Activated effector memory CD4-positive, alpha-beta T cell treated with anti-CD3 and anti-CD28 coated beads, Interleukin-2, amount 50 U/mL, for 16 hours (primary cell): Measurements from ENCODE around the gene PKD2.

Source experiments
- DNase-seq: peaks from one replicate; pipeline ENCODE4 v3.0.0-alpha.2; 2020

PKD2 gene

DNA sequence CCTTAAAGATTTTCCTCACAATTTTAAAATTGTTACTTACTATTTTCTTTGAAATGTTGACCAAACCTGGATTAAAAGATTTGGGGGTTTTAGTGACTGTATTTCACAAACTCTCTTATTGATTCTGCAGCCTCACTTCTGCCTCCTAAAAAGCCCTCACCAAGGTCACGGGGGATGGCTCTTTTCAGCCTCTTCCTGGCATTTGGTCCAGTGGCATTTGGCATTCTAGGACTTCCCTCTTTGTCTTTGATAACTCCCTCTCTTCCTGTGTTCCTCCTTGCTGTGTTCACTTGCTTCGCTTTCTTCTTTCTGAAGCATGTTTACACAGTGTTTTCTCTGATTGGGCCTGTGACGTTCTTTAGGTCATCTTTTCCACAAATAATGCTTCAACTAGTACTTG, 21.5 kb downstream of the PKD2 start:
- no peak for DNase-seq

DNA sequence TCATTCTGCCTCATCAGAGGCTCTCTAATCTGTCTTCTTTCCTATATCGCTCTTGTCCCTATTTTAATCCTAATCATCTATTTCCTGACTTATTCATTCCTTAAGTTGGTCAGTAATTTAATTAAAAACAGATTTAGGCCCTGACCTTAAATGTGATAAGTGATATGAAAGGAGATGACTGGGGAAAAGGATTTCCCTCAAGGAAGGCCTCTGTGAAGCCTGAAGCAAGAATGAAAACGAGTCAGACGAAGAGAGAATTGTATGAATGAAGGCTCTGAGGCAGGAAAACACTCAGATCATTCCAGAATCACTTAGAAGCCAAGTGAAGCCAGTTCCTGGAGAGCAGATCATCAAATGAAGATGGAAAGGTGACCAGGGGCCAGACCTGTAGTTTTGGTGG, 22.1 kb downstream of the PKD2 start:
- no peak for DNase-seq

DNA sequence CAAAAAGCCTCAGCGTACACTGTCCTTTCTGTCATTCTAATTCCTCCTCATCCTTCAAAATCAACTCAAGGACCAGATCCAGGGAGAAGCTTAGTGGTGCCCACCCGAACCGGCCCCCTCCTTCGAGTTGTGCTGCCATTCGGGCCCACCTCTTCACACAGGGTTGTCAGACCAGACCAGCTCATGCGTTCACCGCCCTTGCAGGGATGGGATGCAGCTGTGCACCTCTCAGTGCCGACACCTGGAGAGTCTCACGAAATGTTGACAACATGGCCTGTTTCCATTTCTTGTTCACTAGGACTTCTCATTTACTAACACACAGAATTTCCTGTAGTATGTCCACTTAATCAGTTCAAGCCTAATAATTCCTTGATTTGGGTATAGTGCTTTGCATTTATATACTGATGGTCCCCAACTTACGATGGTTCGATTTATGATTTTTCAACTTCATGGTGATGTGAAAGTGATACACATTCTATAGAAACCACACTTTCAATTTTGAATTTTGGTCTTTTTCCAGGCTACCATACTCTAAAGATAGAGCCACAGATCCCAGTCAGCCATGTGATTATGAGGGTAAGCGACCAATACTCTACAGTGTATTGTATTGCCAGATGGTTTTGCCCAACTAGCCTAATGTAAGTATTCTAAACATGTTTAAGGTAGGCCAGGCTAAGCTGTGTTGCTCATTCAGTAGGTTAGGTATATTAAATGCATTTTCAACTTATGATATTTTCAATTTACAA, 23.3 kb downstream of the PKD2 start:
- no peak for DNase-seq

DNA sequence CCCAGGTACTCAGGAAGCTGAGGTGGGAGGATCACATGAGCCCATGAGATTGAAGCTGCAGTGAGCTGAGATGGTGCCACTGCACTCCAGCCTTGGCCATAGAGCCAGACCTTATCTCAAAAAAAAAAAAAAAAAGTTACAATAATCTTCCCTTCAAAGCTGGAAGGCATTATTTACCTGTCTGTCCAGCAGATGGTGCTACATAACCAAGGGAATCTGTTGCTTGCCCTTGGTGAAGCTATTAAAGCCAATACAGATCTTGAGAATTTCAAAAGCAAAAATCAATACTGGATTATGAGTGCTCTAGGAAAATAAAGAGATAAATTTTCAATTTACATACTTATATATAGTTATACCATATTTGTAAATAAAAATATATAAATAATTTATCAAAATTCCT, 25.9 kb downstream of the PKD2 start:
- no peak for DNase-seq

DNA sequence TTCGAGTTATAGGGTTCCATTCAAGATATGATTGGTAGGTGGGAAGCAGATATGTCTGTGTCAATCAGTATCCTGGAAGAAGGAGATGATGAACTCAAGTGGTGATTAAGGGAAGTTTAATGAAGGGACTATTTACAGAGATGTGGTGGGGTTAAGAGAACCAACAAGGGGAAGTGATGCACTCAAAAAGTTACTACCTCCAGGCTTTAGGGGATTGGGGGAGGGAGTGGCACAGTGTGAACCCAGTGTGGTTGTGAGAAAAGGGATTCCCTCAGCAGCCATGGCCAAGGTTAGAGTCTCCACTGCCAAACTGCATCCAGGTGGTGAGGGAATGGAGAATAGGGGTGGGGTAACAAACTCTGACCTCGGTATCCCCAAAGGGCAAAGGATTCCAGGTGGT, 27.9 kb downstream of the PKD2 start:
- DNase-seq, result no peak

DNA sequence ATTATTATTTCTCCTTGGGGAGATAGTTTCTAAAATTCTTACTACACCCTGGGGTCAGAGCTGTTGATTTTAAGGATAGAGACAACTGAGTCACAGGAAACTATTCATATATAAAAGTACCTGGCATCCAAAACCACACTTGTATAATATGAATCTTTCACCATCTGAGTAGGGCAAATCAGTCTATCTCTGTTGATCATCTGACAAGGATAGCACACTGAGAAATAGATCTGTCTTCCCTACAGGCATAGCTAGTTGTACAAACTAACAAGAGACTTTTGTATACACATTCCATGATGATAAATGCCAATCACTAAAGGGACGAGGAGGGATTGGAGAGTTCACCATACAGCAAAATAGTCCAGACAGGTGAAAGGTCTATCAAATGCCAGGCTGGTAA, 30.0 kb downstream of the PKD2 start:
- DNase-seq, result no peak

DNA sequence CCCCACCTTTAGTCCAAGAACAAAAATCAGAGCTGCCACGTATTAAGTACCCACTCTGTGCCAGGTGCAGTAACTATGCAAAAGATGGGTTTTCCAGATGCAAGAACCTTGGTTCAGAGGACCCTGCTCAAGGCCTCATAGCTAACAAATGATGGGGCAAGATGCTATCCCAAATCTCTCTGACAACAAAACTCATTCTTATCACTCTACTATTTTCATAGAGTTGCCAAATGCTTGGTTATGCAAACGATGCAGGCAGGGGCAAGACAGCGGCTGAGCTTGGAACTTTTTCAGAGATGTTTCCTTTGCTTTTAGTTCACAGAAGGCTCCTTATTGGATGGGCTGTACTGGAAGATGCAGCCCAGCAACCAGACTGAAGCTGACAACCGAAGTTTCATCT, 30.5 kb downstream of the PKD2 start:
- DNase-seq, result no peak

DNA sequence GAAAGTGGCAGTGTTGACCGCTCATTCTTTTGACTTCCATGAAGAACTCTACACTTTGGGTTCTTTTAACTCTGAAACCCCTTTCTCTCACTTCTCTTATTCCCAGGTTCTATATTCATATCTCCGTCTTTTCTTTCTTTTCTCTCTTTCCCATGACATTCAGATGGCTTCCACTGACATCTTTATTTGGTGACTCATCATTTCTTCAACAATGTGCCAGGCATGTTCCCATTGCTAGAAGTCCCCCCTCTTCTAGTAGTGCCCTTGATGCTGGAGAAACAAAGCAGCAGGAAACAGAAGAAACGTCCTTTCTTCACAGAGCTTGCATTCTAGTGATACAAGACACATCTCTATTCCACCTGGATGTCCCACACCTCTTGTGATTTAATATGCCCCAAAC, 33.3 kb downstream of the PKD2 start:
- no peak for DNase-seq

DNA sequence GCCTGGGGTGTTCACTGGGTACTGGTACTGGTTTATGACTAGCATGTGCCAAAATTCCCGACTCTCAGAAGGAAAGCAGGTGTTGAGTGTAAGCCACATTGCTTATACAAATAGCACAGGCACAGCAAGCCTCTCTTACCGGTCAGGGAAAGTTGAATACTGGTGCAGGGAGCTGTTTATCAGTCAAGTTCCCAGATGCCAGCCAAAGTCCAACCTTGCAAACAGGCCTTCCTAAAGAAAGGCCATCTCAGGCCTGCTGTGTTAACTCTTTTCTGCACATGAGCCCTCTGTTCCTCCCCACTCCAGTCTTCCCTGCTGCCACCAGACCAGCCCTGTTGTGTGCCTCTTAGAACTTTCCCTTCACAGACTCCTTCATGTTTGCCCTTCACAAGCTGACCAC, 34.2 kb downstream of the PKD2 start:
- DNase-seq, result no peak

DNA sequence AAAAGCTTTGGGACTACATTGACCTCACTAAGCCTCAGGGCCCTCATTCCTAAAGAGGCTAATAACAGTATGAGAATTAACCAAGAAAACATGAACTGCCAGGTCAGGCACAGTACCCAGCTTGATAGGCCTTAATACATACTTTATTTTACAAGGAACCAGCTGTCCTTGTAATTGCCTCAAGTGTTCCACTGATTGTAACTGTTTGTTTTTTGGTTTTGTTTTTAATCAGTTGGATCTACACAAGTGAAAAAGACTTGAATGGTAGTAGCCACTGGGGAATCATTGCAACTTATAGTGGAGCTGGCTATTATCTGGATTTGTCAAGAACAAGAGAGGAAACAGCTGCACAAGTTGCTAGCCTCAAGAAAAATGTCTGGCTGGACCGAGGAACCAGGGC, 35.6 kb downstream of the PKD2 start:
- no peak for DNase-seq

DNA sequence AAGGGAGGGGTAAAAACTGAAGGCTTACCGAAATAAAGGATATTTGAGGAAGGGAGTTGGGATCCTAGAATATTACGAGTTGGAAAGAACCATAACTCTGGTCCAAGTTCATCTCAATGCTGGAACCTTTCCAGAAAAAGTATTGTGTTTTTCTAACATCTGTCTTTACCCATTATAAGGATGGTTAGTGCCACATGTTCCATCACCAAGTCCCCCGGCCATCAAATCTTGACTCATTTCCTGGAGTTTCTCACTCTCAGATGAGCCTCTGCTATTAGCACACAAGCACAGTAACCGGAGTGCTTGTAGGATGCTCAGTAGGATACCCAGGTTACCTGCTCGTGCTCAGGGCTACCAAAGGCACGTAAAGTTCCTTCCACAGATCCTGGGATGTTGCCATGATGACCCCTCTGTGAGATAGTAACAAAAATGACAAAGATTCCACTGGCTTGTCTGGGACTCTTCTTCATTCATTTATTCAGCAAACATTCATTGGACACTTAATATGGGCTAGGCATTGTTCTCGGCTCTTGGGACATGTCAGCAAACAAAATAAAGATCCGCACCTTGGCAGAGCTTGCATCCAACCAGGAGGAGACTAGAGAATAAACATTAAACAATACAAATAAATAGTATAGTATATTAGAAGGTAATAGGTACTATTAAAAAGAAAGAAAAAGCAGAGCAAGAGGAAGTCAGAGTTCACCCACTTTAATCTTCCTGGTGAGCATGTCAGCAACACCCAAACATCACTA, 36.3 kb downstream of the PKD2 start:
- DNase-seq, result no peak

DNA sequence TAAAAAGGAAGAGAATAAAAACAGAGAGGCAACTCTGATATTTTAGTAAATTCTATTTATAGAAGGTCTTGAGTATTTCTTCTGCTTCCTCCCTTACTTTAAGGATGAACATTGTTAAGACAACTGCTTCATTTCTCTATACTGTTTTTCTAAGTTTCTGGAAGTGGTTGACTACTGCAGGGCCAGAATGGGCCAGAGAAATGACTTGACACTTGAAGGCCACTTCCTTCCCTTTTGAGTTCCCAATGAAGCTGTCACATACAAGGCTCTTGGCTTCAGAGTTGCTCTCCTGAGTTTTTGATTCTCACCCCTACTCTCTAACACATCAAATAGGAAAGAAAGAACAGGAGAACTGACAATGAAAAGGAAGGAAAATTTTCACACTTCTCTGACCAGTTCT, 37.6 kb downstream of the PKD2 start:
- no peak for DNase-seq

DNA sequence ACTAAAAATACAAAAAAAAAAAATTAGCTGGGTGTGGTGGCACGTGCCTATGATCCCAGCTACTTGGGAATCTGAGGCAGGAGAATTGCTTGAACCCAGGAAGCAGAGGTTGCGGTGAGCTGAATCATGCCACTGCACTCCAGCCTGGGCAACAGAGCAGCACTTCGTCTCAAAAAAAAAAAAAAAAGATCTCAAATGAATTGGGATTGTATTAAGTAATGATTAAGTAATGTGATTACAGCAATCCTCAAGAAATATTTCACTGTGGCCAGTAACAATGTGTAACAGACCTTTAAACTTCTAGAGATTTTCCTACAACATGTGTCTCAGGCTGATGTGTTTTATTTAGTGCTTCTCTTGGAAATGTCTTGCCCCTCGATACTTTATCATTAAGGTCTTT, 46.8 kb downstream of the PKD2 start:
- no peak for DNase-seq

DNA sequence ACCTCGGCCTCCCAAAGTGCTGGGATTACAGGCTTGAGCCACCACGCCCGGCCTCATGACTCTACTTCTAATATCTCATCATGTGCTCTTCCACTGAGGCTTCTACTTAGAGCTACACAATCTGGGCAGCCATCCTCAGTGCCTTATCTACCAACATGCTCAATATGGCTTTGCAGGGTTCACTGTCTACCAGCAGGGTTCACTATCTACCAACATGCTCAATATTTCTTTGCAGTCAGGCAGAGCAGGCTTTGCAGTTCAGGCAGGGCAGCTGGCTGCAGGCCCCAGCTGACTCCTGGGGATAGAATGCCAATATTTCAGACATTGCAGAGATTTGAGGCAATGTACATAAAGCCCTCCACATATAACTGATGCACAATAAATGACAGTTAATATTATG, 47.5 kb downstream of the PKD2 start:
- DNase-seq, result no peak

DNA sequence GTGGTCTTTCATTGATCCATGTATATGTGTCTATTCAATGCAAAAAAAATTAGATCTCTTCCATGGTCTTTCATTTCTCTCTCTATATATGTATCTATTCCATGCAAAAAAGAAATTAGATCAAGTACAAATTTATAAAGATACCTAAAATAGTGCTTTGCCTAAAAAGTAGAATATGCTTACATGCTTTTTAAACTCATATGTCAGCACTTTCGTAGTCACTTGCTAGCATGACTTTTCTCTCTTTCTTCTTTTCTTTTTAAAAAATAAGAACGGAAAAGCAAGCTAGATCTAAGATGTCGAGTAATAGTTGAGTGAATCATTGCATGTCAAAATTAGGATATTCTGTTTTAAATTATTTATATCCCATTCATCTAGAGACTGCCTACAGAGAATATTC, 50.9 kb downstream of the PKD2 start:
- DNase-seq, result no peak

DNA sequence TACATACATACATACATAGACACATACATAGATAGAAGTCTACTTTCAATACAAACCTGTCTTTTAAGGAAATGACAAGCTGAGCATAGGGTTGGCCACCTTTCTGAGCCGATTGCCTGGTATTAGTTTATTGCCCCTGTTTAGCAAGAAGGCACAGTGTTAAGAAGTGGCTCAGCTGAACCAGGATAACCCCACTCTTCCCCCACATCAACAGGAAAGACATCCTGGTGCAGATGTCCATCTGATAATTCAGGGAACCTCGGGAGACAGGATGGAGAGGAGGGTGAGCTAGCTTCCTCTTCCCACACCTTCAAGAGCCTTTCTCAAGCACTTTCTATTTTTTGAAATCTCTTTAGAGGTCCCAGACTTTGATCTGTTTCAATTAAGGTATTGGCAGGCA, 52.3 kb downstream of the PKD2 start:
- no peak for DNase-seq

DNA sequence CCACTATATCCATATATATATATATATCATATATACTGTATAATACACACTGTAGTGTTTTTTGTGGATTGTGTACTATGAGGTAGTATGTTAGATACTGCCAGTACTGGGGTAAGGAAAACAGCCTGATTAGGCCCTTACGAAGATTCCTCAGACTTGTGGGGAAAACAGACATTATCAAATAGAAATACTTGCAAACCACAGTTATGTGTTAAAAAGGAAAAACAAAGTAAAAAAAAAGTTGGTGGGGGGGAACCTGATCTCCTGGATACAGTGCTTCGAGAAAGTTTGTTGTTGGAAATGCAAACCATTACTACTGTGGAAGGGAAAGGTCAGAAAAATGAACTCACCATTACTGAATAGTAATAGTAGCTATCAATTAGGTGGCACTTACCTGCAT, 53.0 kb downstream of the PKD2 start:
- no peak for DNase-seq

DNA sequence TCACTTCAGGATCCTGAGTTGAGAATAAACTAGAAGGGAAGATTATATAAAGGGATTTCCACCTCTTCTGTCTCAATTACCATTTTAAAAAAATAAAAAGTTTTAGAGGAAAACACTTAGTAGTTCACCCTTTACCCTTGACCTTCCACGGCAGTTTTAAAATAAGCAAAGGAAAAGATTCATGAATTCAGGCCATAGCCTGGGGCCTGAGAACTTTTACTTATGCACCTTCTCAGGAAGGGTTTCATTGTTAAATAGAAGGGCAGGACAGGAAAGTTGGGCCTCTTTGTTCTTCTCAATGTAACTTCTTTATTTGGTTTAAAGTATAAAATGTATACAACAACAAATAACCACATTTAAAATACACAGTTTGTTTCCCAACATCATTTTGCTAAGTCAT, 54.9 kb downstream of the PKD2 start:
- no peak for DNase-seq

DNA sequence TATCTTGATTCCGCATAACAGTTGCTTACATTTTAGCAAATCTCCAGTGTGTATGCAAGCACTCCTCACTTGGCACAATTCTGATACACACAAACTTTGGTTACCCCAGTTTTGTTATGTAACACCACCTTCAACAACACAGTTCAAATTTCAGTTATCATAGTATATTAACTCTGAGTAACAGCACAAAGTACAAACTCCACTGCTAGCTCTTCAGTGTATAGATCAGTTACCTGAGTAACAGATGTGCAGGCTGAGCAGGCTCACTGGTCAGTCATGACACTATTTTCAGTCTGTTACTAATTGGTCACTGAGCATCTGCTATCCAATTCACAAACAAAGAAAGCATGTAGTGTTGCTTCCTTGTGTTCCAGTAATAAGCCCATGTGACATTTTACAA, 55.4 kb downstream of the PKD2 start:
- DNase-seq, result no peak

DNA sequence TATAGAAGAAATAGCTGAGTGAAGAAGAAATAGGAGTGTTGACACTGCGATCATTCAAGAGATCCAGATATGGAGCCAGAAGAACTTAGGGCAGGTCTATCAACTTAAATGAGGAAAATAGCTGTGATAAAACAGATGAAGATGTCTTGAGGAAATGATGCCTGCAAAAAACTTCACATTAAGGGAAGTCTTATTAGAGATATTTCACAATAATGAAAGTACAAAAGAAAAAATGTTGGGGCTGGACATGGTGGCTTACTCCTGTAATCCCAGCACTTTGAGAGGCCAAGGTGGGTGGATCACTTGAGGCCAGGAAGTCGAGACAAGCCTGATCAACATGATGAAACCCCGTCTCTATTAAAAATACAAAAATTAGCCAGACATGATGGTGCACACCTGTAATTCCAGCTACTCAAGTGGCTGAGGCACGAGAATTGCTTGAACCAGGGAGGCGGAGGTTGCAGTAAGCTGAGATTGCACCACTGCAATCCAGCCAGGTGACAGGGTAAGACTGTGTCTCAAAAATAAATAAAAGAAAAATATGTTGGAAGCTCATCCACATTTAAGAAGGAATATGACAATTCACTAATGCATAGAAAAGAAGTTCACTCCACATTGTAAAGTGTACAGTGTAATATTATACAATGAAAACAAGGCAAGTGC, 56.3 kb downstream of the PKD2 start:
- DNase-seq, result no peak

DNA sequence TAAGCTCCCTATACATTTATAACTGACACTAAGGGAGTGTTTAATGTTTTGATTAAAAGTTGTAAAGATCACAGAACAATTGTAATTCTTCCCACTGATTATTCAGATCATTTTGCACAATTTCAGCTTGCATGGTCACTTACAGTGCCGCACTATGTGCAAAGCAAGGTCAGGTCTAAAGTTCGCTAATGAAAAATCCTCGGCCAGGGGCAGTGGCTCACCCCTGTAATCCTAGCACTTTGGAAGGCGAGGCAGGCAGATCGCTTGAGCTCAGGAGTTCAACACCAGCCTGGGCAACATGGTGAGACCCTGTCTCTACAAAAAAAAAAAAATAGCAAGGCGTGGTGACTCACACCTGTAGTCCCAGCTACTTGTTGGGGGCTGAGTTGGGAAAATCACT, 57.0 kb downstream of the PKD2 start:
- DNase-seq, result no peak

DNA sequence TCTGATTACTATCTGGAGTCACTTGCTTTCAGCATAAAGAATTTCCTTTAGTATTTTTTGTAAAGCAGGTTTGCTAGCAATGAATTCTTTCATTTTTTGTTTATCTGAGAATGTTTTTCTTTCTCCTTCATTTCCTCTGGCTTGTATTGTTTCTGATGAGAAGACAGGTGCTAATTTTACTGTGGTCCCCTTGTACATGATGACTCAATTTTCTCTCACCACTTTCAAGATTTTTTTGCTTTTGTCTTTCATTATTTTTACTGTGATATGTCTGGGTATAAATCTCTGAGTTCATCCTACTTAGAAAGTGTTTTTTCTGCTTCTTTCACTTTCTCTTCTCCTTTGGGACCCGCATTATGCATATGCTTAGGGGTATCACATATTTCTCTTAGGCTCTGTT, 62.6 kb downstream of the PKD2 start:
- no peak for DNase-seq

DNA sequence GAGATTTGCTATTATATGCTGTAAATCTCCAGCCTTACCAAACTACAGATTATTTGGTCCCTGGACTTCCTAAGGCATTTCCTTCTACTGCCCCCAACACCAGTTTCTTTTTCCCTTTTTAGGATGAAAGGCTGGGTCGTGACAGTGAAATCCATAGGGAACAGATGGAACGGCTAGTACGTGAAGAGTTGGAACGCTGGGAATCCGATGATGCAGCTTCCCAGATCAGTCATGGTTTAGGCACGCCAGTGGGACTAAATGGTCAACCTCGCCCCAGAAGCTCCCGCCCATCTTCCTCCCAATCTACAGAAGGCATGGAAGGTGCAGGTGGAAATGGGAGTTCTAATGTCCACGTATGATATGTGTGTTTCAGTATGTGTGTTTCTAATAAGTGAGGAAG, 67.9 kb downstream of the PKD2 start:
- DNase-seq, result no peak

DNA sequence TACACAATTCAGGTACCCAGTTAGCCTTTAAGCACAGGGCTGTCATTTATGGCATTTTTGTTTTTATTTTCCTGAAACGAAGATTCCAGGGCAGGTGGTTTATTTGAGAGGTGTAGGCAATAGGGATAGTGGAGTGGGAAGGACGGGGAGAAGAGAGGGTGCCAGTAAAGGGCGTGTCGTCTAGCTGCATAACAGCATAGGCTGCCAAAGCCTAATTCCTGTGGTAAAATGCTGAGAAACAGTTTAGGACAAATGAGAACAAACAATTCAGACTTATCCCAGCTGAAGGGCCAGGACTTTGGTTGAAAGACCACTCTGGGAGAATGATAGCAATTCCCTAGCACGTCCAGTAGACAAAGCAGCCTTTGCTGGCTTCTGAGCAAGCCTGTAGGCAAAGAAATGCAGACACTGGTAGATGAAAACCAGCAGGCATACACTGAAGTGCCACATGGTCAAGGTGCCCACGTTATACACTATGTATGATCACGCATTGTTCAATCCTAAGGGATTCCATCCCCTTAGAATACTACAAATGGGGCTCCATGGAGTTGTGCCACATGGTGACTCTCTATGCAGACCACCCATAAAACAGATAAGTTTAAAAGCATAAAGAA, 70.6 kb downstream of the PKD2 start:
- DNase-seq, result no peak
